A549 (cell line): ENCODE results near the gene FAM131A. TPM values are rescaled to one million over a fixed set of nuclear protein-coding genes. Genes with fewer than 3 reads are reported as not detected.

Experiments
- ATAC-seq, 2 experiments: fragments of 200-7000 bp in 1 of 2; fragments of >200 bp in 1 of 2; cut with Nextera tagmentation in 1 of 2; cut with Tn5 transposase in 1 of 2; 3 replicates each; pipeline versions ENCODE4 v1.8.0 to v1.9.1; 2018 to 2020; ENCODE audit warnings: mild to moderate bottlenecking in 1 of 2, moderate library complexity in 1 of 2
- CTCF ChIA-PET: fragments of 300-600 bp; sonication (Branson Sonifier 250); formaldehyde crosslinking; extraction: SDS; loops from one replicate; lab custom pipeline; 2021; ENCODE audit warnings: antibody characterized with exemption, inconsistent platforms; lab: Yijun Ruan, JAX
- POLR2A ChIA-PET: fragments of 350-600 bp; formaldehyde crosslinking; extraction: SDS; loops from one replicate; lab custom pipeline; 2021; ENCODE audit warnings: antibody characterized with exemption, inconsistent platforms; lab: Yijun Ruan, JAX
- DNase-seq, 2 experiments: peaks; one replicate each; pipeline versions ENCODE4 v3.0.0 to v3.0.0-alpha.2; 2011 to 2016; ENCODE audit warnings: low read depth in 1 of 2, low spot score in 1 of 2
- FAIRE-seq: peaks from 2 replicates; lab custom pipeline; 2011; peaks lifted over from hg19 to GRCh38; lab: Jason Lieb, UNC
- H3K27ac ChIP-seq, 2 experiments: fragments of >200 bp; sonication (Bioruptor Twin); formaldehyde crosslinking; 3 replicates each; pipeline ENCODE4 v1.5.1; 2016 to 2017
- H3K4me1 ChIP-seq: fragments of >200 bp; sonication (Bioruptor Twin); formaldehyde crosslinking; 3 replicates; pipeline ENCODE4 v1.6.1; 2016
- H3K4me2 ChIP-seq: fragments of >200 bp; sonication (Bioruptor Twin); formaldehyde crosslinking; 3 replicates; pipeline ENCODE4 v1.6.1; 2016
- H3K4me3 ChIP-seq: fragments of >200 bp; sonication (Bioruptor Twin); formaldehyde crosslinking; 3 replicates; pipeline ENCODE4 v1.5.1; 2016
- H3K9me3 ChIP-seq: fragments of >200 bp; sonication (Bioruptor Twin); formaldehyde crosslinking; 3 replicates; pipeline ENCODE4 v1.6.1; 2016
- CEBPB ChIP-seq, 2 experiments: fragments of >200 bp in 1 of 2; sonication (Bioruptor Twin) in 1 of 2; formaldehyde crosslinking in 1 of 2; IDR thresholded peaks; 2 replicates each; pipeline ENCODE4 v1.6.1; 2012 to 2016
- CHD2 ChIP-seq: fragments of 150-350 bp; IDR thresholded peaks from 2 replicates; pipeline ENCODE4 v1.6.1; 2014; ENCODE audit warnings: low read length; ENCODE audit not compliant: partially characterized antibody
- EP300 ChIP-seq, 2 experiments: fragments of >200 bp; sonication (Bioruptor Twin); formaldehyde crosslinking; IDR thresholded peaks; 2 replicates in 1 of 2; 3 replicates in 1 of 2; pipeline ENCODE4 v1.6.1; 2016 to 2017
- ESRRA ChIP-seq: fragments of 150-350 bp; IDR thresholded peaks from 2 replicates; pipeline ENCODE4 v1.6.1; 2014; ENCODE audit warnings: mild to moderate bottlenecking, low read length, borderline replicate concordance
- FOXS1 ChIP-seq: fragments of 250-450 bp; sonication (Bioruptor Pico); IDR thresholded peaks from 2 replicates; pipeline ENCODE4 v1.5.0; 2020; ENCODE audit warnings: mild to moderate bottlenecking, moderate library complexity
- HES2 ChIP-seq: fragments of >200 bp; sonication (Bioruptor Twin); formaldehyde crosslinking; IDR thresholded peaks from 2 replicates; pipeline ENCODE4 v1.6.1; 2016
- HMGXB4 ChIP-seq: fragments of 250-450 bp; sonication (Bioruptor Pico); IDR thresholded peaks from 2 replicates; pipeline ENCODE4 v1.5.0; 2021; ENCODE audit warnings: mild to moderate bottlenecking, moderate library complexity, borderline replicate concordance
- HOXB13 ChIP-seq: fragments of 250-450 bp; sonication (Bioruptor Pico); IDR thresholded peaks from 2 replicates; pipeline ENCODE4 v1.5.0; 2020; ENCODE audit warnings: low read depth, mild to moderate bottlenecking, moderate library complexity
- JUN ChIP-seq, 2 experiments: fragments of >200 bp; sonication (Bioruptor Twin); formaldehyde crosslinking; IDR thresholded peaks; 2 replicates in 1 of 2; 3 replicates in 1 of 2; pipeline ENCODE4 v1.6.1; 2016 to 2017
- JUNB ChIP-seq: fragments of >200 bp; sonication (Bioruptor Twin); formaldehyde crosslinking; IDR thresholded peaks from 2 replicates; pipeline ENCODE4 v1.6.1; 2016
- PHF8 ChIP-seq: fragments of 200-600 bp; sonication (generic); IDR thresholded peaks from 2 replicates; pipeline ENCODE4 v1.6.1; 2016; ENCODE audit warnings: low read depth, mild to moderate bottlenecking, antibody characterized with exemption, moderate library complexity, borderline replicate concordance
- POLR2AphosphoS2 ChIP-seq: conservative IDR thresholded peaks from 2 replicates; pipeline ENCODE4 v1.6.1; 2012; ENCODE audit warnings: low read length, improper control_type of control experiment, inconsistent platforms
- RARB ChIP-seq: fragments of 250-450 bp; sonication (Bioruptor Pico); IDR thresholded peaks from 2 replicates; pipeline ENCODE4 v1.8.0; 2021; ENCODE audit warnings: mild to moderate bottlenecking, moderate library complexity
- REST ChIP-seq: fragments of 200-600 bp; sonication (generic); IDR thresholded peaks from 2 replicates; pipeline ENCODE4 v1.6.1; 2016; ENCODE audit warnings: antibody characterized with exemption, mild to moderate bottlenecking, moderate library complexity
- USF2 ChIP-seq: fragments of 450-650 bp; IDR thresholded peaks from 2 replicates; pipeline ENCODE4 v1.6.1; 2014; ENCODE audit warnings: antibody characterized with exemption
- ZC3H11A ChIP-seq: fragments of 450-650 bp; IDR thresholded peaks from 2 replicates; pipeline ENCODE4 v1.6.1; 2014; ENCODE audit warnings: antibody characterized with exemption, mild to moderate bottlenecking
- ZFP36 ChIP-seq: fragments of 450-650 bp; IDR thresholded peaks from 2 replicates; pipeline ENCODE4 v1.6.1; 2014; ENCODE audit warnings: borderline replicate concordance; ENCODE audit not compliant: partially characterized antibody
- WGBS: methylation state at CpG from one replicate; pipeline ENCODE4 v1.1.6; 2017; ENCODE audit errors: missing lambda C conversion rate; 5-methylcytosine and 5-hydroxymethylcytosine counted together
- polyA plus RNA-seq, 4 experiments: library from polyadenylated mRNA; depleted of rRNA in 3 of 4; stranded (reverse); fragments of >200 nt; fragmentation: RNase III in 1 of 4; extraction: RNeasy Plus Mini Kit Qiagen cat#74134 plus additional on column Dnase treatment in 1 of 4; gene quantifications; 2 replicates in 3 of 4; 3 replicates in 1 of 4; pipeline ENCODE4 v1.2.3, GENCODE V29; 2011 to 2017

FAM131A gene
- polyA plus RNA-seq, 2 of the 4 experiments (the other 2 are of a cell fraction) = 5.2 to 6.1 TPM

- CTCF ChIA-PET = interaction anchor here (1.2 to 2.0 kb wide), 3 partner anchors 21 to 27 kb away, joined by 4 to 7 read pairs (median 4); no protein-coding TSS in a partner anchor
- Histone ChIP-seq H3K9me3 (no peaks in the 10 kb centered on the region), H3K4me2 (no peak overlapping the region)
- no peak for FAIRE-seq
- no peak for TF ChIP-seq HMGXB4 (CRISPR knock-in tag)
- TF ChIP-seq ZFP36 = no peak
- no peak for TF ChIP-seq RARB (CRISPR knock-in tag)
- TF ChIP-seq CHD2 = no peak
- TF ChIP-seq USF2 = no peak
- no peak for TF ChIP-seq CEBPB (IDR thresholded peaks at IDR 0.05)
- no peak for TF ChIP-seq FOXS1 (CRISPR knock-in tag)
- TF ChIP-seq EP300 (IDR thresholded peaks at IDR 0.05) = no peak
- TF ChIP-seq, all 56 proteins: peak for 0
- WGBS = 94% methylated on average over 21 of the region's 21 CpGs
- ATAC-seq (no peak), DNase-seq (no peak)
- POLR2A ChIA-PET = no interaction called here
- H3K27ac ChIP-seq = no peak overlapping the region
- no peak overlapping the region for H3K4me3 ChIP-seq
- peaks cover 15% of the 10 kb centered on the region; the same call in 1 of the 3 replicates for H3K4me1 ChIP-seq
These were observed 10.2 kb upstream of the FAM131A start for GRCh38 chr3:184327171-184327570.

GRCh38 chr3:184328516-184328915 is 8.9 kb upstream of the FAM131A start:
- 100% methylated on average over 3 of the region's 3 CpGs for whole genome bisulfite sequencing
- POLR2A ChIA-PET = no interaction called here
- FAIRE-seq (no peak), ATAC-seq (no peak), DNase-seq (no peak)
- peaks cover 25% of the 10 kb centered on the region; the same call in 1 of the 3 replicates for H3K4me1 ChIP-seq
- no peaks in the 10 kb centered on the region for H3K9me3 ChIP-seq
- CTCF ChIA-PET = interaction anchor here (0.6 to 0.9 kb wide), 2 partner anchors 9 to 25 kb away, joined by 3 to 4 read pairs; no protein-coding TSS in a partner anchor
- H3K4me2 ChIP-seq = no peak overlapping the region
- no peak overlapping the region for H3K4me3 ChIP-seq
- H3K27ac ChIP-seq = no peak overlapping the region
- TF ChIP-seq HOXB13 (CRISPR knock-in tag) = no peak
- no peak for TF ChIP-seq JUN (IDR thresholded peaks at IDR 0.05)
- TF ChIP-seq RARB (CRISPR knock-in tag) = no peak

DNA sequence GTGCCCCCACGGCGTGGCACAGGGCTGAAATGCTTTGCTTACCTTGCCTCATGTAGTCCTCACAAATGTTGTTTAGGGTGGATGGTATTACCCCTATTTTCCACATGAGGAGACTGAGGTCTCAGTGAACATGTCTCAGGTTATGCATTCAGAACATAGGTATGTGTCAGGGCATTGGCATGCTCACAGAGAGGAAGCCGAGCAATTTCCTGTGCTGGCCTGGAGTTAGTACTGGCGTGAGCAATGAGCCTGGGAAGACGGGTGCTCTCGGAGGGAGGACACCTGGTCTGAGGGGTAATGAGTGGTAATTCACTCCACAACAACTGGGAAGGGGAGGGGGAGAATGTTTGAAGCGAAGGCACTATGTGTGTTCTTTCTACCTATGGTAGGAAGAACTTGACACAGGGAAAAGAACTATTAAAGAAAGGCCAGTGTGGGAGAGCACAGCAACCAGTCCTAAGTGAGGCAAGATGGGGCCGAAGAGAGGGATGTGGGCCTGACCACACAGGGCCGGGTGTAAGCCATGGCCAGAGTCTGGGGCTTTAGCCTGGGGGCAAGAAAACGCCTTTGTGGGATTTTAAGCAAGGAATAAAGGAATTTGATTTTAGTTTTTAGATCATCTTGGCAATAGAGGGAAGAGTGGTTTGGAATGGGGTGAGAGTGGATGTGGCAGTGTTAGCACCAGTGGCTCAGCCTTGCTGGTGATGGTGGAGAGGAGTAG is 4.9 kb upstream of the FAM131A start:
- FAIRE-seq = no peak
- peak overlapping the region in 1 of 2 experiments; percentile 16; a peak in 2 of 6 replicates for H3K27ac ChIP-seq
- no peak for ATAC-seq
- TF ChIP-seq ESRRA (no peak), JUNB (no peak), RARB (CRISPR knock-in tag) (no peak), POLR2AphosphoS2 (0 out of 2 replicates have a peak, but pooled peaks have one; percentile 13), JUN (IDR thresholded peaks at IDR 0.05) (0 out of 5 replicates have a peak, but pooled peaks of 1 of the 2 experiments have one; percentile 16), ZC3H11A (no peak)
- WGBS = 66% methylated on average over 10 of the region's 10 CpGs
- no peak for DNase-seq
- ChIA-PET CTCF (no interaction called here), POLR2A (no interaction called here)
- no peak overlapping the region for H3K4me3 ChIP-seq
- H3K4me1 ChIP-seq = peaks cover 54% of the 10 kb centered on the region; the same call in 2 of the 3 replicates
- no peaks in the 10 kb centered on the region for H3K9me3 ChIP-seq
- H3K4me2 ChIP-seq = no peak overlapping the region

GRCh38 chr3:184333190-184333589 is 4.2 kb upstream of the FAM131A start:
- peaks cover 54% of the 10 kb centered on the region; the same call in 2 of the 3 replicates for H3K4me1 ChIP-seq
- TF ChIP-seq RARB (CRISPR knock-in tag) (no peak), REST (no peak), HES2 (no peak), PHF8 (no peak)
- peak overlapping the region in 1 of 2 experiments; percentile 15; a peak in 2 of 6 replicates for H3K27ac ChIP-seq
- CTCF ChIA-PET = no interaction called here
- ATAC-seq = no peak
- WGBS = 91% methylated on average over 6 of the region's 6 CpGs
- no peak overlapping the region for H3K4me3 ChIP-seq
- no peak overlapping the region for H3K4me2 ChIP-seq
- no peak for FAIRE-seq
- DNase-seq = no peak
- H3K9me3 ChIP-seq = no peaks in the 10 kb centered on the region
- POLR2A ChIA-PET = no interaction called here
